B cell (primary cell): ENCODE measurements around the gene ISG15. TPM values are rescaled to one million over a fixed set of nuclear protein-coding genes. Genes with fewer than 3 reads are reported as not detected.

Experiments used
- ATAC-seq: fragments of 200-7000 bp; cut with Tn5 transposase; one replicate; pipeline ENCODE4 v1.10.0; 2021; ENCODE audit warnings: low read depth, mild to moderate bottlenecking, moderate number of reproducible peaks, moderate library complexity
- CTCF ChIA-PET: fragments of 350-600 bp; sonication (Branson Sonifier 250); formaldehyde crosslinking; loops from one replicate; lab custom pipeline; 2021; ENCODE audit warnings: antibody characterized with exemption, inconsistent platforms; lab: Charles Lee
- POLR2A ChIA-PET: fragments of 350-600 bp; sonication (Branson Sonifier 250); formaldehyde crosslinking; loops from one replicate; lab custom pipeline; 2021; ENCODE audit warnings: antibody characterized with exemption; lab: Charles Lee
- DNase-seq: peaks from one replicate; pipeline ENCODE4 v3.0.0; 2013
- H2AFZ ChIP-seq: 2 replicates; pipeline ENCODE4 v1.6.1; 2012; ENCODE audit warnings: mild to moderate bottlenecking, low read depth, low read length; ENCODE audit not compliant: insufficient read depth, poor library complexity, severe bottlenecking
- H3K27ac ChIP-seq, 2 donors: 1 replicate in 1 of 2; 2 replicates in 1 of 2; pipeline ENCODE4 v1.5.1; 2012 to 2013; ENCODE audit warnings: low read length in 2 of 2, mild to moderate bottlenecking in 2 of 2, moderate library complexity in 1 of 2
- H3K27me3 ChIP-seq, 4 experiments: fragments of 200-600 bp in 1 of 4; sonication (generic) in 1 of 4; replicated peaks in 1 of 4; 1 replicate in 2 of 4; 2 replicates in 2 of 4; pipeline versions ENCODE4 v1.6.1 to v1.7.0; 2013 to 2016; ENCODE audit warnings: low read length in 3 of 4, mild to moderate bottlenecking in 2 of 4, mixed read lengths in 1 of 4, moderate library complexity in 1 of 4; ENCODE audit not compliant: insufficient read depth in 4 of 4, control insufficient read depth in 3 of 4; ENCODE audit errors: control extremely low read depth in 1 of 4
- H3K36me3 ChIP-seq, 2 experiments: replicated peaks in 1 of 2; 1 replicate in 1 of 2; 2 replicates in 1 of 2; pipeline versions ENCODE4 v1.6.1 to v1.7.1; 2013; ENCODE audit warnings: low read length in 1 of 2; ENCODE audit not compliant: insufficient read depth in 2 of 2, control insufficient read depth in 1 of 2; ENCODE audit errors: control extremely low read depth in 1 of 2, extremely low read depth in 1 of 2
- H3K4me1 ChIP-seq, 2 donors: fragments of 200-600 bp in 1 of 2; sonication (generic) in 1 of 2; 1 replicate in 1 of 2; 2 replicates in 1 of 2; pipeline versions ENCODE4 v1.5.1 to v1.6.1; 2013 to 2017; ENCODE audit warnings: low read length in 2 of 2; ENCODE audit not compliant: control insufficient read depth in 2 of 2, insufficient read depth in 2 of 2
- H3K4me2 ChIP-seq: replicated peaks from 2 replicates; pipeline ENCODE3; 2012; ENCODE audit warnings: mild to moderate bottlenecking, low read depth, low read length; ENCODE audit not compliant: poor library complexity, severe bottlenecking
- H3K4me3 ChIP-seq, 5 experiments: fragments of 200-600 bp in 1 of 5; sonication (generic) in 1 of 5; 1 replicate in 3 of 5; 2 replicates in 2 of 5; pipeline versions ENCODE4 v1.5.1 to v1.7.0; 2011 to 2016; ENCODE audit warnings: low read length in 4 of 5, mild to moderate bottlenecking in 4 of 5, low read depth in 2 of 5, control low read depth in 1 of 5, moderate library complexity in 1 of 5; ENCODE audit not compliant: insufficient read depth in 1 of 5; ENCODE audit errors: control extremely low read depth in 1 of 5, extremely low read depth in 1 of 5
- H3K79me2 ChIP-seq: fragments of 200-600 bp; sonication (generic); one replicate; pipeline ENCODE4 v1.6.0; 2016; ENCODE audit warnings: low read length; ENCODE audit not compliant: control insufficient read depth, insufficient read depth
- H3K9ac ChIP-seq: fragments of 200-600 bp; sonication (generic); 2 replicates; pipeline ENCODE4 v1.6.1; 2017; ENCODE audit warnings: mild to moderate bottlenecking, low read length, moderate library complexity
- H3K9me3 ChIP-seq, 3 donors: one replicate each; pipeline versions ENCODE4 v1.6.1 to v1.7.1; 2013; ENCODE audit warnings: low read length in 2 of 3; ENCODE audit not compliant: control insufficient read depth in 2 of 3, insufficient read depth in 1 of 3; ENCODE audit errors: control extremely low read depth in 1 of 3
- H4K20me1 ChIP-seq: 2 replicates; pipeline ENCODE4 v1.6.0; 2012; ENCODE audit warnings: mild to moderate bottlenecking, low read length; ENCODE audit not compliant: insufficient read depth, control insufficient read depth, poor library complexity, severe bottlenecking
- H3K27ac Mint-ChIP-seq: one replicate; pipeline ENCODE4 v1.8.0; 2021; ENCODE audit warnings: mixed read lengths
- H3K27me3 Mint-ChIP-seq: one replicate; pipeline ENCODE4 v1.8.0; 2021; ENCODE audit warnings: mixed read lengths
- H3K4me1 Mint-ChIP-seq: one replicate; pipeline ENCODE4 v1.8.0; 2021; ENCODE audit warnings: mixed read lengths
- H3K4me3 Mint-ChIP-seq: one replicate; pipeline ENCODE4 v1.8.0; 2021; ENCODE audit warnings: mixed read lengths
- H3K9me3 Mint-ChIP-seq: one replicate; pipeline ENCODE4 v1.8.0; 2022; ENCODE audit warnings: mixed read lengths; ENCODE audit not compliant: insufficient read depth
- CTCF ChIP-seq: fragments of 200-600 bp; IDR thresholded peaks from one replicate; pipeline ENCODE4 v1.8.0; 2022; ENCODE audit warnings: antibody characterized with exemption, mild to moderate bottlenecking
- EZH2 ChIP-seq: IDR thresholded peaks from 2 replicates; pipeline ENCODE4 v1.6.1; 2012; ENCODE audit warnings: borderline replicate concordance, low read depth, mild to moderate bottlenecking, moderate library complexity, low read length; ENCODE audit not compliant: insufficient read depth, poor library complexity, severe bottlenecking
- WGBS: methylation state at CpG from one replicate; pipeline ENCODE4 v1.1.5; 2013; ENCODE audit warnings: missing lambda C conversion rate; ENCODE audit not compliant: insufficient coverage; 5-methylcytosine and 5-hydroxymethylcytosine counted together
- intact Hi-C: fragments of 100-400 bp; cut with micrococcal nuclease; formaldehyde crosslinking; loops from one replicate; pipeline ENCODE4 v1.10.0; 2022
- polyA plus RNA-seq: library from polyadenylated mRNA; depleted of rRNA; stranded (reverse); fragments of >200 nt; gene quantifications from 2 replicates; pipeline ENCODE4 v1.2.3, GENCODE V29; 2012
- total RNA-seq, 2 donors: library from RNA; stranded (reverse); fragments of 120-200 nt in 1 of 2; gene quantifications; 1 replicate in 1 of 2; 2 replicates in 1 of 2; pipeline versions ENCODE4 v1.2.3 to v1.2.4, GENCODE V29; 2013 to 2022

Gene ISG15
- total and polyA plus RNA-seq, 2 donors (not counting 1 experiment from before 2014, with no cell fraction given): 28.3 to 91.4 TPM

GRCh38 chr1:1021010-1021919, 8.0 kb downstream of the ISG15 start:
- Histone ChIP-seq H3K79me2 (no peaks in the 10 kb centered on the region), H3K36me3 (no peaks in the 10 kb centered on the region), H3K9ac (no peak overlapping the region), H3K27ac (no peak overlapping the region), H3K27me3 (peaks cover 0 to 22% (median 6%) of the 10 kb centered on the region in 4 experiments), H3K4me2 (peak overlapping the region; percentile 91), H3K4me1 (peaks cover 9 to 21% of the 10 kb centered on the region in 2 donors), H3K4me3 (no peak overlapping the region), H2AFZ (no peak overlapping the region), H3K9me3 (no peaks in the 10 kb centered on the region), H4K20me1 (no peaks in the 10 kb centered on the region)
- peak overlapping the region; percentile 50 for H3K27ac Mint-ChIP-seq
- WGBS: 26% methylated on average over 29 of the region's 33 CpGs
- H3K27me3 Mint-ChIP-seq: no peaks in the 10 kb centered on the region
- POLR2A ChIA-PET: interaction anchor here (0.6 to 1.0 kb wide), 2 partner anchors 10 to 99 kb away, joined by 3 to 4 read pairs; no protein-coding TSS in a partner anchor
- CTCF ChIA-PET: interaction anchor here (1.0 to 1.5 kb wide), 2 partner anchors 11 to 36 kb away, joined by 4 to 6 read pairs; no protein-coding TSS in a partner anchor
- TF ChIP-seq CTCF (no peak), EZH2 (no peak)
- intact Hi-C loops: no loop called here
- H3K4me1 Mint-ChIP-seq: peaks cover 4% of the 10 kb centered on the region
- peak overlapping the region; percentile 41 for H3K4me3 Mint-ChIP-seq
- H3K9me3 Mint-ChIP-seq: no peaks in the 10 kb centered on the region
- no peak for DNase-seq
- ATAC-seq: no peak

- no peak overlapping the region for H3K27ac ChIP-seq
- no peaks in the 10 kb centered on the region for H4K20me1 ChIP-seq
- H3K79me2 ChIP-seq: no peaks in the 10 kb centered on the region
- Mint-ChIP-seq H3K9me3 (no peaks in the 10 kb centered on the region), H3K27ac (no peak overlapping the region), H3K4me3 (peak overlapping the region; percentile 29), H3K27me3 (no peaks in the 10 kb centered on the region), H3K4me1 (peaks cover 4% of the 10 kb centered on the region)
- peaks cover 0 to 22% (median 6%) of the 10 kb centered on the region in 4 experiments for H3K27me3 ChIP-seq
- no peak overlapping the region for H3K9ac ChIP-seq
- no peaks in the 10 kb centered on the region for H3K36me3 ChIP-seq
- no peak overlapping the region for H3K4me3 ChIP-seq
- ATAC-seq (no peak), DNase-seq (no peak)
- H2AFZ ChIP-seq: no peak overlapping the region
- H3K9me3 ChIP-seq: no peaks in the 10 kb centered on the region
- CTCF ChIA-PET: interaction anchor here (1.0 to 1.5 kb wide), 2 partner anchors 11 to 37 kb away, joined by 4 to 6 read pairs; no protein-coding TSS in a partner anchor
- POLR2A ChIA-PET: interaction anchor here (0.6 to 1.0 kb wide), 2 partner anchors 9 to 98 kb away, joined by 3 to 4 read pairs; no protein-coding TSS in a partner anchor
- WGBS: 76% methylated on average over 10 of the region's 10 CpGs
- peaks cover 9 to 21% of the 10 kb centered on the region in 2 donors for H3K4me1 ChIP-seq
- H3K4me2 ChIP-seq: no peak overlapping the region
- intact Hi-C loops: no loop called here
- TF ChIP-seq EZH2 (no peak), CTCF (no peak)
Observed at GRCh38 chr1:1021920-1022259, 8.6 kb downstream of the ISG15 start.
